ENCODE results near the gene BRD7.

- TF ChIP-seq CTCF (IDR thresholded peaks at IDR 0.05) (no peak), POLR2A (IDR thresholded peaks at IDR 0.05) (no peak)
These were observed 39.2 kb downstream of the BRD7 start for GRCh38 chr16:50329446-50330189.
